ENCODE results near the gene MRM2. TPM values are rescaled to one million over a fixed set of nuclear protein-coding genes. Genes with fewer than 3 reads are reported as not detected.
A peak's percentile ranks its signal among the peaks of the same experiment; 100 is the strongest.

Gene MRM2
- total and polyA plus RNA-seq, 9 donors = 21.1 to 26.7 (median 25.2) TPM

DNA sequence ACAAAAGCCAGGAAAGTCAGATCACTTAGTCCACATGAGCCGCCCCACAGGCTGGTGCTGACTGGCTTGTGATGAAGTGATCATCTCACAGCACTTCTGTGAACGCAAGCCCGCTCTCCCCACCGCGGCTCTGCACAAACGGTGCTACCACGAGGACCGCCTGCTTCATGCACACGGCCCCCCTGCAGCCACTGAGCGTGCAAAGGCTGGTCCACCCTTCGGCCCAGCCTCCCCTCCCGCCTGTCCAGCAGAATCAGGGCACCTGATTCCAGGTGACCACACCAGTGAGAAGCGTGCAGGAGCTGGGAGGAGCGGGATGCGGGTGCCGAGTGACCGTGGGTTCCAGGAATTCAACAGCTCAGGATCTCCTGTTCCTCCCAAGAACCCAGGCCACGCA, 41.4 kb downstream of the MRM2 start:
- peaks cover 58% of the 10 kb centered on the region for H3K4me1 ChIP-seq (ENCODE audit: control insufficient read depth, insufficient read depth, low read length)
- WGBS (ENCODE audit: insufficient coverage) = 92% methylated on average over 12 of the region's 18 CpGs
- H3K36me3 ChIP-seq (ENCODE audit: control insufficient read depth, insufficient read depth, low read length) = peaks cover 32% of the 10 kb centered on the region

DNA sequence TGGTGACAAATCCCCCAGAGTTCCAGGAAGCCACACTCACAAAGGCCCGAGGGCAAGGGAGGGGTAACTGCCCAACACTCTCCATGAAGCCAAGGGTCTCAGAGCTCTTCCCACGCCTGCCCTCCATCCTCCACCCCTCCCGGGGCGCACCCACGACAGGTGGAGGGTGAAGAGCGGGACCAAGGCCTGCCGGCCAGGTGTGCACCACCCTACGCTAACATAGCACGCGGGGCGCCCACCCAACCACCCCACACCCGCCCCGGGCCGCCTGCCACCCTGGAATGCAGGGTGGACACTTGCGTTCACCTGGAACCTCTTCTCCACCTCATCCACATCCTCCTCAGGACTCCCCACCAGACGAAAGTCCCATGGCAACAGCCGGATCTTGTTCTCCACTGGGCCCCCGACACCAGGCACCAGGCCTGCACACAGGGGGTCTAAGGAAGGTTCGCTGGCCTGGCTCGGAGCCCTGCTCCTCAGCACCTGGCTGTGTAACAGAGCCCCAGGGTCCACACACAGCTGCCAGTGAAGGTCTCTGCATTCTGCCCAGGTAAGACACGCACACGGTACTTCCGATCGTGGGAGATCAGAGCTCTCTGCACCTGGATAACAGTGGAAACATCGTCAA, 41.9 kb downstream of the MRM2 start:
- Histone ChIP-seq H3K27me3 (ENCODE audit: control insufficient read depth, insufficient read depth, low read length) (no peaks in the 10 kb centered on the region), H3K36me3 (ENCODE audit: control insufficient read depth, insufficient read depth, low read length) (peaks cover 32% of the 10 kb centered on the region), H3K27ac (ENCODE audit: low read length) (no peak overlapping the region), H3K4me1 (ENCODE audit: control insufficient read depth, insufficient read depth, low read length) (peaks cover 61% of the 10 kb centered on the region), H3K9me3 (replicated peaks; ENCODE audit: control insufficient read depth, low read depth, low read length) (peaks cover 2% of the 10 kb centered on the region), H3K4me3 (ENCODE audit: low read length) (no peak overlapping the region)
- DNase-seq = no peak
- 92% methylated on average over 24 of the region's 25 CpGs for WGBS (ENCODE audit: insufficient coverage)

More for the DNA sequence above, 41.4 kb downstream of the MRM2 start:
- Histone ChIP-seq H3K4me3 (ENCODE audit: low read length) (no peak overlapping the region), H3K9me3 (replicated peaks; ENCODE audit: control insufficient read depth, low read depth, low read length) (peaks cover 1% of the 10 kb centered on the region), H3K27ac (ENCODE audit: low read length) (no peak overlapping the region), H3K27me3 (ENCODE audit: control insufficient read depth, insufficient read depth, low read length) (no peaks in the 10 kb centered on the region)
- no peak for DNase-seq

DNA sequence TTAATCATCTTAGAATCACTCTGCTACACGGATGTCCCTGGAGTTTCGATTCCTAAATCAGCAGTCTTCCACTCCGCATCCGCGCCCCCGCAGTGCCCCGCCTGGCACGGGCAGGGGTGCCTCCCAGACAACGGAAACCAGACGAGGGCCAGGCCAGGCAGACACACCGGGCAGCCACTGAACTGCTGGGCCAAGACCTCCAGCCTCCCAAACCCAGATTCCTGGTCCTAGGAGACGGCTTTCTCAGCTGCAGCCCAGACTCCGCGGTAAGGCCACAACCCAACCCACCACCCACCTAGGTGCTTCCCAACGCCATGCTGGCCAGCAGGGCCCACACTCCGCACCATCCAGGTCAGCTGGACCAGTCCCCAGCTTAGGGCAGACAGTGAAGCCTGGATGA, 42.5 kb downstream of the MRM2 start:
- no peaks in the 10 kb centered on the region for H3K27me3 ChIP-seq (ENCODE audit: control insufficient read depth, insufficient read depth, low read length)
- peaks cover 61% of the 10 kb centered on the region for H3K4me1 ChIP-seq (ENCODE audit: control insufficient read depth, insufficient read depth, low read length)
- no peak overlapping the region for H3K4me3 ChIP-seq (ENCODE audit: low read length)
- no peak overlapping the region for H3K27ac ChIP-seq (ENCODE audit: low read length)
- peaks cover 29% of the 10 kb centered on the region for H3K36me3 ChIP-seq (ENCODE audit: control insufficient read depth, insufficient read depth, low read length)
- DNase-seq = no peak
- peaks cover 2% of the 10 kb centered on the region for H3K9me3 ChIP-seq (replicated peaks; ENCODE audit: control insufficient read depth, low read depth, low read length)
- 87% methylated on average over 8 of the region's 16 CpGs for WGBS (ENCODE audit: insufficient coverage)

DNA sequence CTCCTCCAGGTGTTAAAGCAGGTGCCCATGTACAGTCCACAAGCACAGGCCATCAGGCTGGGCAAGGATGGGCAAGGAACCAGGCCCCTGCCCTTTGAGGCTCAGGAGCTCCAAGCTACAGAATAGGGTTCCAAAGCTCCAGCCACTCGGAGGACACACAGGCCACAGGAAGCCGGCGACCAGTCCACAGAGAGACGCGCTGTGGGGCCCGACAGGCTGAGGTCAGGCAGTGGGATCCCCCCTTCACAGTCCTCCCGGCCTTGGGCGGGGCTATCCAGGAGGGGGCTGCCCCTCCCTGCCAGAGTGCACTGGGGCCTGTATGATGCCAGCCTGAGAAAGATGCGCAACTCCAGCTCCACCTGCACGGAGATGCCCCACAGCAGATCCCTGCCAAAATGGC, 43.2 kb downstream of the MRM2 start:
- Histone ChIP-seq H3K9me3 (replicated peaks; ENCODE audit: control insufficient read depth, low read depth, low read length) (peaks cover 2% of the 10 kb centered on the region), H3K4me1 (ENCODE audit: control insufficient read depth, insufficient read depth, low read length) (peaks cover 64% of the 10 kb centered on the region), H3K4me3 (ENCODE audit: low read length) (no peak overlapping the region), H3K27me3 (ENCODE audit: control insufficient read depth, insufficient read depth, low read length) (no peaks in the 10 kb centered on the region), H3K36me3 (ENCODE audit: control insufficient read depth, insufficient read depth, low read length) (peaks cover 27% of the 10 kb centered on the region), H3K27ac (ENCODE audit: low read length) (no peak overlapping the region)
- DNase-seq = no peak
- WGBS (ENCODE audit: insufficient coverage) = 85% methylated on average over 5 of the region's 10 CpGs

DNA sequence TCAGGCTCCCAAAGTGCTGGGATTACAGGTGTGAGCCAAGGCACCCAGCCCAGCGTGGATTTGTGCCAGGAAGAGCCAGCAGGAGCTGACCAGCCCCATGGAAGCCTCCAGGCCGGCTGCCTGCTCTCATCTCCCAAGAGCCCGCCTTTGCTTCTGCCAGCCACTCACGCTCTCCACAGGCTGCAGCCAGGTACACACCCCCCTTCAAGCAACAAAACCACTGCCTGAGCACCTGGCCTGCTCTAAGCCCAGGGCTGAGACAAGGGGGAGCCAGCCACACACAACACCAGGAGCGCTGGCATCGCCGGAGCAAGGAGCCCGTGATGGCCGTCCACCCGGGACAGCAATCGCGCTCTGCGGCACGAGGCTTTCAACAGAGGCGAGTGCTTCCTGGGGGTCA, 43.8 kb downstream of the MRM2 start:
- peaks cover 2% of the 10 kb centered on the region for H3K9me3 ChIP-seq (replicated peaks; ENCODE audit: control insufficient read depth, low read depth, low read length)
- 85% methylated on average over 14 of the region's 15 CpGs for WGBS (ENCODE audit: insufficient coverage)
- no peak for DNase-seq
- H3K36me3 ChIP-seq (ENCODE audit: control insufficient read depth, insufficient read depth, low read length) = peaks cover 27% of the 10 kb centered on the region
- peaks cover 68% of the 10 kb centered on the region for H3K4me1 ChIP-seq (ENCODE audit: control insufficient read depth, insufficient read depth, low read length)
- no peaks in the 10 kb centered on the region for H3K27me3 ChIP-seq (ENCODE audit: control insufficient read depth, insufficient read depth, low read length)
- no peak overlapping the region for H3K27ac ChIP-seq (ENCODE audit: low read length)
- H3K4me3 ChIP-seq (ENCODE audit: low read length) = no peak overlapping the region

DNA sequence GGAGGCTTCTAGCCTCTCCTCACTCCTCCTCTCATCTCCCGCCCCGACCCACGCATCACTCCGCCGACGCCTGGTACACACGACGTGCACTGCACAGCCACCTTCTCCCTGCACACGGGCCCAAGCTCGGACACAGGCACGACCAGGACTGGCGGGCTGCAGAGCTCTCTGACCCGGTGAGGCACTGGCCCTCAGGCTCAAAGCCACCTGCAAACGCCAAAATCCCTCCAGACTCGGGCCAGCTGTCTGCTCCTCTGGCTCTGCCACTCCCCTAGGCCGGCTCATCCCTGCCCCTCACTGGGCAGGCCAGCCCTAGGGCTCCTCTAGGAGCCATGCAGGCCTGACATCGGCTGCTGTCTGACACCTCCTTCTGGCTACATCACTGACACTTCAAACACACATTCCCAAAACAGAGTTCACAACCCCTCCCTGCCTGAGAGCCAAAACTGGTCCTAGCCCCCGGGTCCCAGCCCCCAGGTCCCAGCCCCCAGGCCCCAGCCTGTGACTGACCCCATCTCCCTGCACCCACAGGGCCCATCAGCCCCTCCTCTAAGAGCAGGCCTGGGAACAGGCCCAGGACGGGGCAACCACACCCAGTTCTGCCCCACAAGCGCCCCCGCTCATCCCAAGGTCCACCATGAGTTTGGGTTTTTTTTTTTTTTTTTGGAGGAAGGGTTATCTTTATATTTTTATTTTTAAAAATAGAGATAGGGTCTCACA, 44.4 kb downstream of the MRM2 start:
- peaks cover 63% of the 10 kb centered on the region for H3K4me1 ChIP-seq (ENCODE audit: control insufficient read depth, insufficient read depth, low read length)
- no peak overlapping the region for H3K27ac ChIP-seq (ENCODE audit: low read length)
- 70% methylated on average over 15 of the region's 21 CpGs for WGBS (ENCODE audit: insufficient coverage)
- H3K4me3 ChIP-seq (ENCODE audit: low read length) = no peak overlapping the region
- no peak for DNase-seq
- H3K36me3 ChIP-seq (ENCODE audit: control insufficient read depth, insufficient read depth, low read length) = peaks cover 27% of the 10 kb centered on the region
- H3K27me3 ChIP-seq (ENCODE audit: control insufficient read depth, insufficient read depth, low read length) = no peaks in the 10 kb centered on the region
- H3K9me3 ChIP-seq (replicated peaks; ENCODE audit: control insufficient read depth, low read depth, low read length) = peaks cover 2% of the 10 kb centered on the region

DNA sequence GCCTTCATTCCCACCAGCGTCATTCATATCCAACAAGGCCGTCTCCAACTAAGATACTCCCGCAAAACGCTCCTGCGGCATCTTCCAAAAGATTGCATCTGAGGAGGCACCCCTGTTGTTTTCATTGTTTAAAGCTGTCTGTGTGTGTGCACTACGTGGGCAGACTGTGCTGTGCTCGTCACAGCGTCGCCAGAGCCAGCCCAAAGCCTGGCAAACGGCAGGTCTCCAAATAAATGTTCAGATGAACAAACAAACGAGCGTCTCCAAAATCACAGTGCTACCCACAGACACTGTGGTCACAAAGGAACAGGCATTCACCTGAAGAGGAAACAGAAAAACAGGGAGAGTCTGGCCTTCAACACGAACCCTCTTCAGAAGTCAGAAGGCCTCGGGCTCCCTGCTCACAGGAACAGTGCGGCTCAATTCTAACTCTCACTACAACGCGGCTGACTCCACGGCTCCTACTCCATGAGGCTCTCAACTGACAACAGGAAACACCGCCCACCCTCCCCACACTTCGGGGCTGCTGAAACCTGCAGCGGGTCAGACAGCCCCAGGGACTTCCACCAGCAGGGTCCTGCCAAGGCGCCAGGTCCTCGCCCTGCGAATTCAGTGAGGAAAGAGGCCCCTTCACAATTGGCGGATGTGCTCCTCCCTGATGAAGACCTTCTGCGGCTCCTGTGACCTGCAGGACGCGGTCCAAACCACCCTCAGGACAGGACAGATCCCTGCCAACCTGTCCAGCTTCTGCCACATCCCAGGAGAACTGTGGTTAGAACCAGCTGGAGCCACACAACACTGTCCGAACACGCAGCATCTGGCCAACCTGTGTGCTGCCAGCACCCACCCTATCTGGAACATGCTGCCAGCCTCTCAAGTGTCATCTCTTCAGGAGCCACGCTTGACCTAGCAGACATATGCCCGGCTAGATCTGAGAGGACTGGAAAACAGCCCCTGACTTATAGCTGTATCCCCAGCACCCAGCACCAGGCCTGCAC, 45.3 kb downstream of the MRM2 start:
- no peak for DNase-seq
- peaks cover 2% of the 10 kb centered on the region for H3K9me3 ChIP-seq (replicated peaks; ENCODE audit: control insufficient read depth, low read depth, low read length)
- no peak overlapping the region for H3K4me3 ChIP-seq (ENCODE audit: low read length)
- WGBS (ENCODE audit: insufficient coverage) = 78% methylated on average over 27 of the region's 32 CpGs
- peak overlapping the region; percentile 39 for H3K27ac ChIP-seq (ENCODE audit: low read length)
- no peaks in the 10 kb centered on the region for H3K27me3 ChIP-seq (ENCODE audit: control insufficient read depth, insufficient read depth, low read length)
- peaks cover 57% of the 10 kb centered on the region for H3K4me1 ChIP-seq (ENCODE audit: control insufficient read depth, insufficient read depth, low read length)
- H3K36me3 ChIP-seq (ENCODE audit: control insufficient read depth, insufficient read depth, low read length) = peaks cover 27% of the 10 kb centered on the region

DNA sequence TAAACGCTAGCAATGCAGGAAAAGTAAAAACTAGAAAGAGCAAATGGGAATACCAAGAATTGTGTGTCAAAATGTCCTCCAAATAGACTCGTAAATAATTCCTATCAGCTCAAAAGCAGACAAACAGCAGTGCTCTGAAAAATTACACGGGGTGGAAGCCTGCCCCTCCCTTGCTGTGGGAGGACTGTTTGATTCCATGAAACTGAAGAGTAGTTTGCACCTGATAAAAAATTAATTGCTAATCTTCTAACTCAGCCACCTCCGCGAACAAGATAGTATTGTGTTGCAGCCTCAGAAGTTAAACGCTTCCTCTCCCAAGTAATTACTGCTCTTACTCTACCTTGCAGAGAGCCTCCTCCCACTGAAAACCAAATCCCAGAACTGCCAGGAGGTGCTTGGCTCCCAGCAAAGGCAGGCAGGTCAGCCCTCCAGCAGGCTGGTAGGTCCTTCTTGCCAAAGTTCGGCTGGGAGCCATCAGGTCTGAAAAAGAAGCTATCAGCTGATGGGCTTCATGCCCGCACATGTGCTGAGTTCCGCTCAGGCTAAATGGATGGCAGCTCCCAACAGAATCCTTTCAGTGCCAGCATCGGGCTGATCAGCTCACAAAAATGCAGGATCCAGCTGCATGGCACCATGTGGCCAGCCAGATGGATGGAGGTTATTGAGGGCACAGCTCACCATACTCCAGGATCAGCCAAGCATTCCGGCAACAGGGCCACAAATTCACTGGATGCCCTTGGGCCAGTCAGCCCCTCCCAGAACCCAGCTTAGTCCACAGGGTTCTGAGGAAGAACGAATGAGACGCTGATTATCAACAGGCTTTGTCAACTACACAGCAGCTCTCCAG, 46.4 kb downstream of the MRM2 start:
- Histone ChIP-seq H3K4me1 (ENCODE audit: control insufficient read depth, insufficient read depth, low read length) (peaks cover 48% of the 10 kb centered on the region), H3K27me3 (ENCODE audit: control insufficient read depth, insufficient read depth, low read length) (no peaks in the 10 kb centered on the region), H3K36me3 (ENCODE audit: control insufficient read depth, insufficient read depth, low read length) (peaks cover 25% of the 10 kb centered on the region), H3K27ac (ENCODE audit: low read length) (peak overlapping the region; percentile 39), H3K9me3 (replicated peaks; ENCODE audit: control insufficient read depth, low read depth, low read length) (peaks cover 2% of the 10 kb centered on the region), H3K4me3 (ENCODE audit: low read length) (no peak overlapping the region)
- 88% methylated on average over 8 of the region's 13 CpGs for WGBS (ENCODE audit: insufficient coverage)
- DNase-seq = peak; percentile 88

DNA sequence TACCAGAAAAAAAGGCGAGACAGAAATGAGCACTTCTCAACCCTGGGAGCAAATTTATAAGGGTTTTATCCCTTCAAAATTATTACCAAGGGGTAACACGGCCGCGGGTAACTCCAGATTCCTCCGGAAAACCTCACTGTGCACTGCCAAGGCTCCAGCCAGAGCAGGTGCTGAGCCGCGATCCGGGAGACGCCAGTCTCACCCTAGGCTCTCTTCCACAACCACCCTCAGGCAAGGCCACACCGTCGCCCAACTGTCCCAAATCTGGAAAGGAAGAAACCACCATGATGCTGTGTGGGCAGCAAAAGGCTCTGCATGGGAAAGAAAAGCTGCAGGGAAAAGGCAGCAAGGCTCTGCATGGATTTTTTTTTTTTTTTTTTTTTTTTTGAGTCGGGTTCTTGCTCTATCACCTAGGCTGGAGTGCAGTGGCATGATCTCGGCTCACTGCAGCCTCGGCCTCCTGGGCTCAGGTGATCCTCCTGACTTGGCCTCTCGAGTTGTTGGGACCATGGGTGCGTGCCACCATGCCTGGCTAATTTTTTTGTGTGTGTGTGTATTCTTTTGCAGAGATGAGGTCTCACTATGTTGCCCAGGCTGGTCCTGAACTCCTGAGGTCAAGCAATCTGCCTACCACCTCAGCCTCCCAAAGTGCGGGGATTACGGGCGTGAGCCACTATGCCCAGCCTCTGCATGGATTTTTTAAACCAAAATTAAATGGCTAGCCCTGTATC, 48.3 kb downstream of the MRM2 start:
- H3K27ac ChIP-seq (ENCODE audit: low read length) = peak overlapping the region; percentile 52
- H3K4me1 ChIP-seq (ENCODE audit: control insufficient read depth, insufficient read depth, low read length) = peaks cover 48% of the 10 kb centered on the region
- 92% methylated on average over 8 of the region's 19 CpGs for WGBS (ENCODE audit: insufficient coverage)
- no peak for DNase-seq
- no peaks in the 10 kb centered on the region for H3K27me3 ChIP-seq (ENCODE audit: control insufficient read depth, insufficient read depth, low read length)
- H3K4me3 ChIP-seq (ENCODE audit: low read length) = no peak overlapping the region
- H3K36me3 ChIP-seq (ENCODE audit: control insufficient read depth, insufficient read depth, low read length) = peaks cover 11% of the 10 kb centered on the region
- H3K9me3 ChIP-seq (replicated peaks; ENCODE audit: control insufficient read depth, low read depth, low read length) = peaks cover 2% of the 10 kb centered on the region

All from muscle of leg (tissue), 11 donors.